Stimulated activated CD4-positive, alpha-beta T cell treated with anti-CD3 and anti-CD28 coated beads, Interleukin-12 subunit alpha, Interleukin-12 subunit beta, amount 100 ng/mL, for 4 hours (primary cell): ENCODE measurements around the gene UBE3B.

ENCODE experiments used
- DNase-seq: peaks from one replicate; pipeline ENCODE4 v3.0.0-alpha.2; 2020

The UBE3B gene

GRCh38 chr12:109475121-109475520 lies 2.3 kb upstream of the UBE3B start:
- no peak for DNase-seq

DNA sequence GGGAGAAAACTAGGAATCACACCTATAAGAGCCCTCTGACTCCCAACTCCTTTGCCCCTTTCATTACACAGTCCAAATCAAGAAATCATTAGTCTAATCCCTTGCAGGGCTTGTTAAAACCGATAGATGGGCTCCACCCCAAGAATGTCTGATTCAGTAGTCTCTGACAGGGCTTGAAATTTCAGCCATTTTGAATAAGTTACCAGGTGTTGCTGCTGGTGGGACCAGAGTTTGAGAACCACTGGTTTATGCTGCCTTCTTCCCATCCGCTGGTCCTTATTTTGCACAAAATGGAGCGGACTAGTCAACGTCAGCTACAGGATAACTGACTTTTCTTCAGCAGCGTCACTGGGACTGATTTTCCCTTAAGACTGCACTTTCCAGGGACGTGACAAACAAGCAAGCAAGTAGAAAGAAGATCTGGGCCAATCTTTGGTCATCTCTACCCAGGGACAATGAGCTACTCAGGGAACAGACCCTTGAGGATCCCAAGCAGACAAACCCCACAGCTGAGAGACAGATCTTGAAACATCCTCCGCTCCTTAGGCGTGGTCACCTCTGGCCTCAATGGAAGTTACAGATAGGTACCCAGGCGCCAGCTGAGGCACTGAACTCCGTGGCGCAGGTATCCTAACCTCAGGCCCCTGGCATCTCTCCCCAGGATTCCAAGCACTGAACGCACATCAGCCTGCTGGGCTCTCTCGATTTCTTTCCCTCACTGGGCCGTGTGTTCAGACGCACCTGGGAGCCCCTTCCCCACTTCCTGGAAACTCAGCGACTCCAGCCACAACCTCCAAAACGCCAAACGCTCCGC lies 1.2 kb upstream of the UBE3B start:
- DNase-seq: no peak

GRCh38 chr12:109476807-109477184 lies 638 bp upstream of the UBE3B start:
- DNase-seq: no peak

DNA sequence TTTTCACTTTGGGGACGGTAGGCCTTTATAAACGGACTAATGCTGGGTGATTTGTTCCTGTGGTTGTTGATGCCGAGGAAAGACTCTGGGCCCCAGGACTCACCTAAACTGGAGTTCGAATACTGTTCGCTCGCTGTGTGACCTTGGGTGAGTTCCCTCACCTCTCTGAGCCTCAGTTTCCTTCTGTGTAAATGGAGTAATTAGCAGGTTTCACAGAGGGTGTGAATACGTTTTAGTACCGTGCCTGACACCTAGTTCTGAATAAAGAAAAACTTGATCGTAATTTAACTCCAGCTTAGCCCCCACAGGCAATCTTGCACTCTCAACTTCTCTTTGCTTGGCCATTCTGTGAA lies 505 bp downstream of the UBE3B start:
- no peak for DNase-seq

DNA sequence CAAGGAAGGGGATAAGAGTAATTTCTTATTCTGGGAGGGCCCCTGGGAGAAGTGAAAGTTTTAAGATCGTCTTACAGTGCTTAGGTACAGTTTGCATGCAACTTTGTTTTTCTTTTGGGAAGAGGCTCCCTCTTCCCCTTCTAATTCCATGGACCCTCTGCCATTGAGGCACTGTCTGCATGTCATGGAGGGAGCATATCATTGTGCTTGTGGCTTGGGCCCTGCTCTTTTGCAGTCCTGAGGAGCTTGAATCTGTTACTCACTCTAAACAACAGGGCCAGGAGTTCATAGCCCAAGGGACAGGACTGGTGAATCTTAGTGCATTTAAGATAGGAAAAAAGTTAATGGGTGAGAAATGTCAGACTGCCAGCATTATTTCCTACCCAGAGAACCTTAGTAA lies 2.3 kb downstream of the UBE3B start:
- no peak for DNase-seq

- no peak for DNase-seq
Observed at GRCh38 chr12:109480356-109480755, 2.9 kb downstream of the UBE3B start.

DNA sequence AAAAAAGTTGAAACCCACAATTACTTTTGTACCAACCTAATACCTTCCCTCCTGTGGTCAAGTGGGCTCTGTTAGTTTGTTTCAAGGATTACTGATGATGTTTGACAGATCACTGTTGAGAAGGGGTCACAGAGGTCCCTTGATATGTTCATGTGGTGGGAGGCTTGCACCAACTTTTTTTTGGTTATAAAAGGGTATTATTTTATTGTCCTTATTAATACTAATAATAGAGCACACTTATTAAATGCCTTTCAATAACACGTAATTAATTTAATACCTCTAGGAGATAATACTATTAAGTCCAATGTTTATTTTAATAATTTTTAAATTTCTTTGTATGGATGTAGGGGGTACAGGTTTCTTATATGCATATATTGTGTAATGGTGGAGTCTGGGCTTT lies 4.4 kb downstream of the UBE3B start:
- no peak for DNase-seq

GRCh38 chr12:109482491-109482890 lies 5.1 kb downstream of the UBE3B start:
- DNase-seq: no peak

- no peak for DNase-seq
Observed at GRCh38 chr12:109482894-109483293, 5.5 kb downstream of the UBE3B start.

GRCh38 chr12:109483346-109483745 lies 5.9 kb downstream of the UBE3B start:
- DNase-seq: no peak

DNA sequence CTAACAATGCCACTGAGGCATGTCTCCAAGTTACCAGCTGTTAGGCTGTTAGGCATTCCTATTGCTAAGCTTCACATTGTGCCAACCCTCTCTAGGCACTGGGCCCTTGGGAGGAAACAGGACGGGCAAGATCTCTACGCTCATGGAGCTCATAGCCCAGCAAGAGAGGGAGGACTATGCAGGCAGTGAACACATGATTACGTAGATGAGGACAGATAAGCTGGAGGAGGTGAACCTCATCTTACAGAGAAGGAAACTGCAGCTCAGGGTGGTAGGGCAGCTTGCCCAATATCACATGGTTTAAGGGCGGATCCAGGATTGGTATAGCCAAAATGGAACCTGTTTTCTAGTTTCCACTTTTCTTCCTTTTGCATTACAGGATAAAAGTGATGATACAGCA lies 7.8 kb downstream of the UBE3B start:
- no peak for DNase-seq

DNA sequence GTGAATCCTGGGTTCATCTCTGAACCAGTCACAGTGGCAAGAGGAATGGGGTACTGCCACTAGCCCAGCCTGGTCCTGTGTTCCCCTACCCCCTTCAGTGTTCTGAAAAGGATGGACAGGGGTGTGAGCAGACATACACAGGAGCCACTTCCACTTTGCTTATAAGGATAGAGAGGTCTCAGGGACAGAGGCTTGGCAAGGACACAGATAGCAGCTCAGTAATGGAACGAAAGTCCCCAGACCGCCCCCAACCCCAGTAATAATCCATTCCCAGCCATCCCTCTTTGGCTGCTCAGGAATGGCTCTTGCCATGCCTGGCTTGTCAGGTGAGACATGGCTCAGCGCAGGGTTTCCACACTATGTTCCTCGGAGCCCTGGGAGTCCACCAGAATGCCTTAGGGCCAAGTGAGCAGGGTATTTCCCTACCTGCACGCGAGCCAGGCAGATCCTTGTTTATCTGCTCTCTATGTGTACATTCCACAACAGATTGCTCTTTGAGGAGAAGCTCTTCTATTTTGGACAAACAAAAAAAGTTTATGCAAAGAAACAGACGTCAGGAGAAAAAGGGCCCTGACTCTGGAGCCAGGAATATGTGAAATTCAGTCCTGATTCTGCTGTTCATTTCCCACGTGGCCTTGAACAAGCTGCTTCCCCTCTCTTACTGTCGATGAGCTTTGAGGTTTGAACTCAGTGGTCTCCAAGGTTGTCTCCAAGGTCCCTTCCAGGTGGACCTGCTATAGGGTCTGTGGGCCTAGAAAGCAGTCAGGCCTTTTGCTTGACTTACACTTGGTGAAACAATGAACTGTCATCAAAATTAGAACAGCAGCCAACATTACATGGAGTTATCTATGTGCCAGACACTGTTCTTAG lies 10.0 kb downstream of the UBE3B start:
- DNase-seq: no peak

- no peak for DNase-seq
Observed at GRCh38 chr12:109488051-109488665, 10.7 kb downstream of the UBE3B start.

- DNase-seq: no peak
Observed at GRCh38 chr12:109489016-109489954, 11.9 kb downstream of the UBE3B start.

DNA sequence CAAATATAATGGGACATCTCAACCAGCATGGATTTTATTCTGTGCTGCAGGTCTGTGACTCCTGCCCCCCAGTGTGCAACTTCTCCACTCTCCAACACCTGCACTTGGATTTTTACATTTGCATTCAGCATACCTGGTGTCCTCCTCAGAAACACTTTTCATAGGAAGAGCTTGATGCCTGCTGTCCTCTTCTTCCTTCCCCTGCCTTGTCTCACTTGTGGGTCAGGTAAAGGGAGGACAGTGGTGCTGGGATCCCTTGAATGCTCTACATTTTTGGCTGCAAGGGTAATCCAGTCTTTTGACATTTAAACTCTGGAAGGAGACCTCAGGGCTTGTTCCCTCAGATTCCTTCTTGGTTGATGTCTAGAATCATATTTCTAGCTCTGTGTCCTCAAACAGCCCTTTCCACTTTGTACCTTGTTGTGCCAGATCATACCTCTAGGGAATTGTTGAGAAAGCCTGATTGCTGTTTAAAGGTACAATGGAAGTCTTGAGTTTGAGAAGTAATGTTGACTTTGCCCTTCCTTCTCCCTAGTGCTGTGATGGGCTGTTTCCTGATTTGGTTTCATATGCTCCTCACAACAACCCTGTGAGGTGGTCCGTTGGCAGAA lies 12.6 kb downstream of the UBE3B start:
- no peak for DNase-seq

- DNase-seq: no peak
Observed at GRCh38 chr12:109491671-109492070, 14.2 kb downstream of the UBE3B start.

DNA sequence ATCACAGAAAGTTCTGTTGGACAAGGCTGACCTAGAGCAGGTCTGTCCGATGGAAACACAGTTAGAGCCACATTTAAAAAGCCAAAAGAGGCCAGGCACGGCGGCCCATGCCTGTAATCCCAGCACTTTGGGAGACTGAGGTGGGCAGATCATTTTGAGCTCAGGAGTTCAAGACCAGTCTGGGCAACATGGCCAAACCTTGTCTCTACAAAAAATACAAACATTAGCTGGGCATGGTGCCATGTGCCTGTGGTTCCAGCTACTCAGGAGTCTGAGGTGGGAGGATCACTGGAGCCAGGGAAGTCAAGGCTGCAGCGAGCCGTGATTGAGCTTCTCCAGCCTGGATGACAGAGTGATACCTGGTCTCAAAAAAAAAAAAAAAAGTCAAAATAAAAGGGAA lies 14.9 kb downstream of the UBE3B start:
- DNase-seq: no peak

DNA sequence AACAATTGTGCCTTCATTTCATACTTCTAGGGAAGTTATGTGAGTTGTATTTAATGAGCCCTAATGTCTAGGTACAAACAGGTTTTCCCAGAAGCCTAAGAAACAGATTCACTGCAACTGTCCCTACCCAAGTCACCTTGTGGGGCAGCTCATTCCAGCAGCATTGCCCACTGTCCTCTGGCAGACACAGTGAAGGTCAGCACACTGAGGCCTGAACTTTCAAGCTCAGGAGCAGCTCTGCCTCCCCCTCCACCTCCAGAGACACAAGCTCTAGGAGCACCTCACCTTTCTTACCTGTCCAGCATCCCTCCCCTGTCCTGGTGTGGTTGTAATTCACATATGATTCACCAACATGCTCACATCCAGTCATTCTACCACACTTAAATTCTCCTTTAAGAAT lies 15.7 kb downstream of the UBE3B start:
- DNase-seq: no peak

GRCh38 chr12:109493938-109494337 lies 16.5 kb downstream of the UBE3B start:
- no peak for DNase-seq

GRCh38 chr12:109494348-109494881 lies 17.0 kb downstream of the UBE3B start:
- DNase-seq: no peak

- DNase-seq: no peak
Observed at GRCh38 chr12:109495012-109495411, 17.6 kb downstream of the UBE3B start.

DNA sequence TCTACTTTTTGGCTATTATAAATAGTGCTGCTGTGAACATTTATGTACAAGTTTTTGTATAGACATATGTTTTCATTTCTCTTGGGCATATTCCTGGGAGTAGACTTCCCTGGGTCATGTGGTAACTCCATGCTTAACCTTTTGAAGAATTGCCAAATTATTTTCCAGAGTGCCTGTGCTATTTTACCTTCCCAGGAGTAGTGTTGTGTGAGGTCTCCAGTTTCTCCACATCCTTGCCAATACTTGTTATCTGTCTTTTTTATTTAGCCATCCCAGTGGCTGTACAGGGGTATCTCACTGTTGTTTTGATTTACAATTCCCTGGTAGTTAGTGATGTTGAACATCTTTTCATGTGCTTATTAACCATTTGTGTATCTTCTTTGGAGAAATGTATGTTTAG lies 18.9 kb downstream of the UBE3B start:
- no peak for DNase-seq
